HG02759 (cell line): Measurements from ENCODE around the gene POLQ.
"Not testable (repeated sequence)": the region's sequence is repeated elsewhere in the genome, so short reads cannot be mapped to it uniquely, and the experiment has no call there.

Experiments used
- ATAC-seq: cut with Tn5 transposase; IDR thresholded peaks from one replicate; pipeline ENCODE4 v1.9.1; 2021; ENCODE audit warnings: mild to moderate bottlenecking, moderate library complexity; ENCODE audit not compliant: unreplicated experiment

Gene POLQ

GRCh38 chr3:121431726-121432517, 113.9 kb downstream of the POLQ start:
- ATAC-seq: peak; percentile 96

- ATAC-seq: no peak
Observed at GRCh38 chr3:121430664-121431215, 115.0 kb downstream of the POLQ start.

- no peak for ATAC-seq
Observed at GRCh38 chr3:121424549-121424948, 121.2 kb downstream of the POLQ start.

- no peak for ATAC-seq
Observed at GRCh38 chr3:121418182-121418581, 127.6 kb downstream of the POLQ start.

- ATAC-seq: no peak
Observed at GRCh38 chr3:121414924-121415323, 130.9 kb downstream of the POLQ start.

- ATAC-seq: no peak
Observed at GRCh38 chr3:121411523-121411922, 134.3 kb downstream of the POLQ start.

GRCh38 chr3:121405631-121406030, 140.2 kb downstream of the POLQ start:
- ATAC-seq: no peak

GRCh38 chr3:121399820-121400219, 146.0 kb downstream of the POLQ start:
- ATAC-seq: no peak

GRCh38 chr3:121398051-121398450, 147.7 kb downstream of the POLQ start:
- ATAC-seq: not testable (repeated sequence)

- ATAC-seq: not testable (repeated sequence)
Observed at GRCh38 chr3:121395967-121396366, 149.8 kb downstream of the POLQ start.

- not testable (repeated sequence) for ATAC-seq
Observed at GRCh38 chr3:121388308-121388707, 157.5 kb downstream of the POLQ start.
